Adipocyte (in vitro differentiated cells): Measurements from ENCODE around the gene CDC27.
A peak's percentile ranks its signal among the peaks of the same experiment; 100 is the strongest.

ENCODE experiments used
- DNase-seq: peaks from one replicate; pipeline ENCODE4 v3.0.0-alpha.2; 2015; ENCODE audit warnings: low read depth
- H3K27me3 ChIP-seq: replicated peaks from 2 replicates; pipeline ENCODE4 v1.7.0; 2013; ENCODE audit warnings: mild to moderate bottlenecking, low read length, moderate library complexity; ENCODE audit not compliant: control insufficient read depth, insufficient read depth
- H3K36me3 ChIP-seq: 2 replicates; pipeline ENCODE4 v1.7.0; 2013; ENCODE audit warnings: low read length, mild to moderate bottlenecking, moderate library complexity; ENCODE audit not compliant: control insufficient read depth, insufficient read depth, severe bottlenecking
- H3K4me1 ChIP-seq: 2 replicates; pipeline ENCODE4 v1.7.0; 2013; ENCODE audit warnings: mild to moderate bottlenecking, low read length, moderate library complexity; ENCODE audit not compliant: control insufficient read depth, insufficient read depth
- H3K4me3 ChIP-seq: 2 replicates; pipeline ENCODE4 v1.7.0; 2013; ENCODE audit warnings: mild to moderate bottlenecking, low read length, moderate library complexity
- H3K9ac ChIP-seq: 2 replicates; pipeline ENCODE4 v1.7.0; 2013; ENCODE audit warnings: mild to moderate bottlenecking, low read length, moderate library complexity
- H3K9me3 ChIP-seq: 2 replicates; pipeline ENCODE4 v1.7.0; 2013; ENCODE audit warnings: mild to moderate bottlenecking, low read length, moderate library complexity; ENCODE audit not compliant: control insufficient read depth

CDC27 gene

DNA sequence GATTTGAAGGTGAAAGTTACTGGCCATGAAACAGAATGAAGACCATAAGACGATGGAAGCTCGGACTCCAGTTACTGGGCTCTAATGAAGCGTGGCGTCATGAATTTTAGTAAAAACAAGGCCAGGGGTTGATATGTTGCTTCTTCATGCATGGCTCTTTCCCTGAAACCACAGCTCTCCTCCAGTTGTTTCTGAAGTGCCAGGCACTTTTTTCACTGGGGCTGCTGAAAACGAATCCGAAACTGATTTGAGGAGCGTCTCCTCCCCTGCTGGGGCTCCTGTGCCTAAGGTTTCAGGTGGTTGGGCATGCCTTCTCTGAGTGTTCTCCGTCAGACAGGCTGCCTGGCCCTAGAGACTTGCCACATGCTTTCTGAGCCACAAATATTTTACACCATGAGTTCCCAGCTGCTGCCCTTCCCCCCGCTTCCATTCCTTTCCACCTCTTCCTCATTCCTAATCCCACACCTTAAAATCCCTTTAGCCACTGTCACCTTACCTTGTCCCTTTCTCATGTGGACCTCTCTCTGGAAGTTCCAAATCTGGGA, 16.4 kb upstream of the CDC27 start:
- peak overlapping the region; percentile 5 for H3K4me3 ChIP-seq
- H3K9ac ChIP-seq = no peak overlapping the region
- peaks cover 25% of the 10 kb centered on the region for H3K4me1 ChIP-seq
- H3K9me3 ChIP-seq = no peaks in the 10 kb centered on the region
- DNase-seq = peak; percentile 75
- no peaks in the 10 kb centered on the region for H3K36me3 ChIP-seq
- no peaks in the 10 kb centered on the region for H3K27me3 ChIP-seq

GRCh38 chr17:47204722-47205418, 15.8 kb upstream of the CDC27 start:
- H3K4me1 ChIP-seq = peaks cover 25% of the 10 kb centered on the region
- H3K9me3 ChIP-seq = no peaks in the 10 kb centered on the region
- peak; percentile 46 for DNase-seq
- H3K36me3 ChIP-seq = no peaks in the 10 kb centered on the region
- no peak overlapping the region for H3K9ac ChIP-seq
- no peaks in the 10 kb centered on the region for H3K27me3 ChIP-seq
- H3K4me3 ChIP-seq = peak overlapping the region; percentile 3

GRCh38 chr17:47203984-47204721, 15.1 kb upstream of the CDC27 start:
- Histone ChIP-seq H3K9ac (no peak overlapping the region), H3K9me3 (no peaks in the 10 kb centered on the region), H3K27me3 (no peaks in the 10 kb centered on the region), H3K4me3 (peak overlapping the region; percentile 3), H3K36me3 (no peaks in the 10 kb centered on the region), H3K4me1 (peaks cover 25% of the 10 kb centered on the region)
- no peak for DNase-seq

DNA sequence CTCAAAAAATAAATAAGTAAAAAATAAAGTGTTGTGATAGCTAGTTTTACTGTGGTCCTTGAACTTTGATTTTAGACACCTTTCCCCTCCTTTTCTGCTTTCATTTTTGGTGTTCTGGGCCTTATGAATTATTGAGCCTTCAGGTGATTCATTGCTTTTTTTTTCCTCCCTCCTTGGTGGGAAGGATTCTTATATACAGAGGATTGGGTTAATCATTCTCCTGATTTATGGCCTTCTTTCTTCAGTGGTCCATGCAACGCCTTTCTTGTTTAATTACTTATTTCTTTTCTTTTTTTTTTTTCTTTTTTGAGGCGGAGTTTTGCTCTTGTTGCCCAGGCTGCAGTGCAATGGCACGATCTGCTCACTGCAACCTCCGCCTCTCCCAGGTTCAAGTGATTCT, 12.1 kb upstream of the CDC27 start:
- no peak for DNase-seq
- peaks cover 25% of the 10 kb centered on the region for H3K4me1 ChIP-seq
- no peaks in the 10 kb centered on the region for H3K36me3 ChIP-seq
- H3K9me3 ChIP-seq = no peaks in the 10 kb centered on the region
- H3K9ac ChIP-seq = no peak overlapping the region
- no peaks in the 10 kb centered on the region for H3K27me3 ChIP-seq
- no peak overlapping the region for H3K4me3 ChIP-seq

- Histone ChIP-seq H3K4me1 (peaks cover 17% of the 10 kb centered on the region), H3K4me3 (no peak overlapping the region), H3K9me3 (no peaks in the 10 kb centered on the region), H3K36me3 (no peaks in the 10 kb centered on the region), H3K27me3 (no peaks in the 10 kb centered on the region), H3K9ac (no peak overlapping the region)
- DNase-seq = no peak
Measured at GRCh38 chr17:47200325-47200664, 11.2 kb upstream of the CDC27 start.

- DNase-seq = no peak
- Histone ChIP-seq H3K4me3 (no peak overlapping the region), H3K27me3 (no peaks in the 10 kb centered on the region), H3K4me1 (peaks cover 12% of the 10 kb centered on the region), H3K36me3 (no peaks in the 10 kb centered on the region), H3K9me3 (no peaks in the 10 kb centered on the region), H3K9ac (no peak overlapping the region)
Measured at GRCh38 chr17:47199627-47200324, 10.7 kb upstream of the CDC27 start.

- H3K4me3 ChIP-seq = no peak overlapping the region
- H3K9ac ChIP-seq = no peak overlapping the region
- no peaks in the 10 kb centered on the region for H3K27me3 ChIP-seq
- no peaks in the 10 kb centered on the region for H3K36me3 ChIP-seq
- H3K4me1 ChIP-seq = no peaks in the 10 kb centered on the region
- H3K9me3 ChIP-seq = no peaks in the 10 kb centered on the region
- DNase-seq = no peak
Measured at GRCh38 chr17:47197821-47198220, 8.7 kb upstream of the CDC27 start.

- Histone ChIP-seq H3K9me3 (no peaks in the 10 kb centered on the region), H3K4me3 (no peak overlapping the region), H3K36me3 (no peaks in the 10 kb centered on the region), H3K4me1 (peaks cover 5% of the 10 kb centered on the region), H3K9ac (no peak overlapping the region), H3K27me3 (no peaks in the 10 kb centered on the region)
- no peak for DNase-seq
Measured at GRCh38 chr17:47193931-47194511, 4.9 kb upstream of the CDC27 start.

- H3K36me3 ChIP-seq = no peaks in the 10 kb centered on the region
- no peak for DNase-seq
- H3K4me1 ChIP-seq = peaks cover 8% of the 10 kb centered on the region
- no peak overlapping the region for H3K4me3 ChIP-seq
- no peaks in the 10 kb centered on the region for H3K27me3 ChIP-seq
- H3K9me3 ChIP-seq = no peaks in the 10 kb centered on the region
- no peak overlapping the region for H3K9ac ChIP-seq
Measured at GRCh38 chr17:47192554-47192953, 3.5 kb upstream of the CDC27 start.

- H3K9me3 ChIP-seq = no peaks in the 10 kb centered on the region
- H3K27me3 ChIP-seq = no peaks in the 10 kb centered on the region
- H3K4me1 ChIP-seq = peaks cover 26% of the 10 kb centered on the region
- no peak for DNase-seq
- H3K9ac ChIP-seq = no peak overlapping the region
- no peaks in the 10 kb centered on the region for H3K36me3 ChIP-seq
- no peak overlapping the region for H3K4me3 ChIP-seq
Measured at GRCh38 chr17:47190770-47191169, 1.7 kb upstream of the CDC27 start.

DNA sequence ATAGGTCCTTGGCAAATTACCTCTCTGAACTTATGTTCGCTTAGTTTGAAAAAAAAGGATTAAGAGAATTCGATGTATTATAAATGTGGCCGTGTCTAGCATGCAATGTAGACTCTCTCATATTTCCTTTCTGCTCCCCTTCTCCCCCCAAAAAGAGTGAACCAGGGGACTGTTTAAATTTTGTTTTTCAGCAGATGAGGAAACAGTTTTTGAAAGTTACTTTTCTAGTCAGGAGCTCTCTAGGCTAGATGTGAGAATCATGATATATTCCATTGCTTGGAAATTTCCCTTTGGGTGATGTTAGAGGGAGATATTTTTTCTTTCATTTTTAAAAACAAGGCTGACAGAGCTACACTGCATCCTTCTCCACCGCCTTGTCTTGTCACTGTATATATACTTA, 1.1 kb upstream of the CDC27 start:
- no peak overlapping the region for H3K9ac ChIP-seq
- no peaks in the 10 kb centered on the region for H3K9me3 ChIP-seq
- no peaks in the 10 kb centered on the region for H3K27me3 ChIP-seq
- no peak for DNase-seq
- H3K4me3 ChIP-seq = no peak overlapping the region
- H3K4me1 ChIP-seq = peaks cover 27% of the 10 kb centered on the region
- H3K36me3 ChIP-seq = no peaks in the 10 kb centered on the region
